Skeletal muscle cell (primary cell): Measurements from ENCODE around the gene RTL1.
A peak's percentile ranks its signal among the peaks of the same experiment; 100 is the strongest.

Source experiments
- DNase-seq: peaks from one replicate; pipeline ENCODE4 v3.0.0-alpha.2; 2010; ENCODE audit warnings: low read depth
- H3K4me3 ChIP-seq: 2 replicates; pipeline ENCODE4 v1.5.1; 2011; ENCODE audit warnings: low read depth, mild to moderate bottlenecking, control low read depth, low read length, moderate library complexity

The RTL1 gene

GRCh38 chr14:100882991-100883788 is 20.3 kb downstream of the RTL1 start:
- no peak overlapping the region for H3K4me3 ChIP-seq
- DNase-seq = no peak

- H3K4me3 ChIP-seq = no peak overlapping the region
- DNase-seq = no peak
Observed at GRCh38 chr14:100882026-100882967, 21.2 kb downstream of the RTL1 start.

- H3K4me3 ChIP-seq = no peak overlapping the region
- DNase-seq = no peak
Observed at GRCh38 chr14:100881211-100882025, 22.1 kb downstream of the RTL1 start.

- no peak for DNase-seq
Observed at GRCh38 chr14:100880271-100881101, 23.0 kb downstream of the RTL1 start.

GRCh38 chr14:100879782-100880181 is 23.7 kb downstream of the RTL1 start:
- DNase-seq = no peak

More at GRCh38 chr14:100880271-100881101, 23.0 kb downstream of the RTL1 start:
- no peak overlapping the region for H3K4me3 ChIP-seq

GRCh38 chr14:100879194-100879593 is 24.3 kb downstream of the RTL1 start:
- no peak overlapping the region for H3K4me3 ChIP-seq
- DNase-seq = no peak

More at GRCh38 chr14:100879782-100880181, 23.7 kb downstream of the RTL1 start:
- H3K4me3 ChIP-seq = no peak overlapping the region

DNA sequence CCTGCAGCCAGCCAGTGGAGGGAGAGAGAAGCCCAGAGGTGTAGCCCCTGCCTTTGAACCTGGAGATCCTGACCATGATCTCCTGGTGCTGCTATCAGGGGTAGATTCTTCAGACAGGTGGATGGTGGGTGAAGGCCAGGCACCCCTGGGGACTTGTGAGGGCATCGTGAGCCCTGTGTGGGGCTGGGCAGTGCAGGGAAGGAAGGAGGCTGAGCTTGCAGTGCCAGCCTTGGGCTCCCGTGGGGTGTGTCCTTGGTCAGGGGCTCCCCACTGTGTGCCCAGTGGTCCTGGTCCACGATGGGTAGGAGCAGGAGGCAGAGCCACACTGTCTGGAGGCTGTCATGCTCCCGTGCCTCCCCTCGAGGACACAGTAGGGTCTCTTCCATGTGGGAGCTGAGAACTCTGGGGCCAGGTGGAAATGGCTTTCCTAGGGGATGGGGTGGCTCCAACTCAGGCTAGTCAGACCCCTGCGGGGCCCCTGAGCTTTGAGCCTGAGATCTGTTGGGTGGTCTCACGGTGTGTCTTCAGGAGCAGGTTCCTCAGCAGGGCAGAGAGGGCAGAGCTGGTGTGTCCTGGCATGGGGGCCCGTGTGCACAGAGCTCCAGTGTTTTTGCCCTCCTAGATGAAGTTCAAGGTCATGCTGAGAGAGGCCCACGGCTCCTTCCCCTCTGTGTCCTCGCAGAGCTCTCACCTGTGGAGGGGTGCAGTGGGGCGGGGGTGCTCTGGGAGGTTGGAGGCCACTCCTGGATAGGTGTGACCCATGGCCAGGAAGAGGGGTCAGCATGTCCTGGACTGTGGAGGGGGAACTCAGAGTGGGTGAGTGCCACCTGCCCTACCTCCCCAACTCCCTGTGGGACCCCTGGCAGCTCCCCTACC is 25.0 kb downstream of the RTL1 start:
- no peak overlapping the region for H3K4me3 ChIP-seq
- DNase-seq = no peak

DNA sequence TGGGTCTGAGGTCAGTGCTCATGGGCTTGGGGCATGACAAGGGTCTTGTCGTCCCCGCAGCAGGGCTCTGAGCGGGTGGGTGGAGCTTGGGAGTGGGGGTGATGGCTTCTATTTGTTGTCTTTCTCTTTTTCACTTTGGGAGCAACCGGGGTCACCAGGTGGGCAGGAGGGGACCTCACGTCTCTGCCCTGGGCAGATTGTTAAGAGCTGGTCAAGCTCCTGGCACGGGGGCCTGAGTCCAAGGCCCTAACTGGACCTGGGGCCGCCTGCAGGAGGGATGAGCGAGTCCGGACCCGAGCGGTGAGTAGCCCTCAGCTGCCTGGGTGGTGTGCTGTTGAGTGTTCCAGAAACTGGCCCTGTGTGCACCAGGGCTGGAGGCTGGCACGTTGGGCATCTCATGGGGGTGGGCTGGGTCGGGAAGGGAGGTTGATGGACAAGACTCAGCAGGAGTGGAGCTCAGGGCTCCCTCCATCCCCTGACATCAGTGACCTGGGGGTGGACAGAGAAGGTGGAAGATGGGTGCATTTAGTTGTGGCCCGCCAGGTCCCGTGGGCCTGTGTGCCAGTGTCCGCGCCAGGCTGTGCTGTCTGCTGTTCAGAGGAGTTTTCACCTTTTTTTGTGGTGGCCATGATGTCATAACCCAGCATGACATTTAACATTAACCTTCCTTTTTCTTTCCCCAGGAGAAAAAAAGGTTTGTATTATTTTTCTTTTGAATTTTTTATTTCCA is 27.5 kb downstream of the RTL1 start:
- no peak for DNase-seq
- H3K4me3 ChIP-seq = no peak overlapping the region

- no peak overlapping the region for H3K4me3 ChIP-seq
- DNase-seq = no peak
Observed at GRCh38 chr14:100875126-100875525, 28.4 kb downstream of the RTL1 start.

- DNase-seq = no peak
Observed at GRCh38 chr14:100874411-100875091, 29.0 kb downstream of the RTL1 start.

DNA sequence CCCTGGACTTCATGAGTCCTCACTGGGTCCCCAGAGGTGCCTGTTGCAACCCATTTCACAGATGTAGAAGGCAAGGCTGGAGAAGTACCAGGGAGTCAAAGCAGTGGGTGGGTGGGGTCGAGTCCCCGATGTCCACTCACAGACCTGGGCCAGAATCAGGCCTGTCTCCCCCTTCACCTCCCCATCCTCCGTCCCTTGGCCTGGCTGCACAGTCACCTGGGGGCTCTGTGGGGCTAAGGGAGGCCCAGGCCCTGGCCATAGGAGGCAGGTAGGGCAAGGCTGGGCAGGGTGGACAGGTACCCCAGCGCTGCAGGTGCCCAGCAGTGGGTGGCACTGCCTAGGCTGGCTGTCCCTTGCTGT is 29.5 kb downstream of the RTL1 start:
- no peak for DNase-seq
- H3K4me3 ChIP-seq = no peak overlapping the region

More at GRCh38 chr14:100874411-100875091, 29.0 kb downstream of the RTL1 start:
- H3K4me3 ChIP-seq = no peak overlapping the region

DNA sequence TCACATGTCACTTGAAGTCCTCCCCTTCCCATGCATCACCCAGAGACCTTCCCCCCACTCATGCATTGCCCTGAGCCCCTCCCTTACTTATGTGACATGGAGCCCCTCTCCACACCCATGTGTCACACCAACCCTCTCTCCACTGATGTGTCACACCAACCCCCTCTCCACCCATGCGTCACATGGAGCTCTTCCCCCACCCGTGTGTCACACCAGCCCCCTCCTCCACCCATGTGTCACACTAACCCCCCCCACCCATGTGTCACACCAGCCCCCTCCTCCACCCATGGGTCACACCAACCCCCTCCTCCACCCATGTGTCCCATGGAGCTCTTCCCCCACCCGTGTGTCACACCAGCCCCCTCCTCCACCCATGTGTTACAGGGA is 30.4 kb downstream of the RTL1 start:
- DNase-seq = no peak
- H3K4me3 ChIP-seq = no peak overlapping the region

DNA sequence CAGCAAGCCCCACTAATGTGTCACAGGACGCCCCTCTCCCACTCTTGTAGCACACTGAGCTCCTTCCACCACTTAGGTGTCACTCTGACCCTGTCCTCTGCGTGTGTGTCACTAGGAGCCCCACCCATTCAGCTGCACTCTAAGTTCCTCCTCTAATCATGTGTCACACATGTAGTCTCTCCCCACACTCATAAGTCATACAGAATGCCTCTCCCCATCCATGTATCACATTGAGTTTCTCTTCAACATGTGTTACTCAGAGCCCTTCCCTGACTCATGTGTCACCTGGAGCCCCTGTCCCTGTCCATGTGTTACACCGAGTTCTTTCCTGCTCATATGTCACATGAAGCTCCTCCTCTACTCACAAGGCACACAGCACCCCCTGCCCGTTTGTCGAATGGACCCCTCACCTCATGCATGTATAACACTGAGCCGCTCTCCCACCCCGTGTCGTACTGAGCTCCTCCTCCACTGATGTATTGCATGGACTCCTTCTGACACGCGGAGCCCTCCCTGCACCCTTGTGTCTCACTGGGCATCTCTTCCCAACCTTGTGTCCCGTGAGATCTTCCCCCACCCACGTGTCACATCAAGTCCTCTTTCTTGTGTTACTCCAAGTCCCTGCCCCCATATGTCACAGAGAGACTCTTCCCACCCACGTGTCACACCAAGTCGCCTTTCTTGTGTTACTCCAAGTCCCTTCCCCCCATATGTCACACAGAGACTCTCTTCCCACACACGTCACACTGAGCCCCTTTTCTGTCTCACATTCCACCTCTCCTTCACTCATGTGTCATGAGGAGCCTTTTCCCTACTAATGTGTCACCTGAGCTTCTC is 31.0 kb downstream of the RTL1 start:
- H3K4me3 ChIP-seq = no peak overlapping the region
- no peak for DNase-seq

DNA sequence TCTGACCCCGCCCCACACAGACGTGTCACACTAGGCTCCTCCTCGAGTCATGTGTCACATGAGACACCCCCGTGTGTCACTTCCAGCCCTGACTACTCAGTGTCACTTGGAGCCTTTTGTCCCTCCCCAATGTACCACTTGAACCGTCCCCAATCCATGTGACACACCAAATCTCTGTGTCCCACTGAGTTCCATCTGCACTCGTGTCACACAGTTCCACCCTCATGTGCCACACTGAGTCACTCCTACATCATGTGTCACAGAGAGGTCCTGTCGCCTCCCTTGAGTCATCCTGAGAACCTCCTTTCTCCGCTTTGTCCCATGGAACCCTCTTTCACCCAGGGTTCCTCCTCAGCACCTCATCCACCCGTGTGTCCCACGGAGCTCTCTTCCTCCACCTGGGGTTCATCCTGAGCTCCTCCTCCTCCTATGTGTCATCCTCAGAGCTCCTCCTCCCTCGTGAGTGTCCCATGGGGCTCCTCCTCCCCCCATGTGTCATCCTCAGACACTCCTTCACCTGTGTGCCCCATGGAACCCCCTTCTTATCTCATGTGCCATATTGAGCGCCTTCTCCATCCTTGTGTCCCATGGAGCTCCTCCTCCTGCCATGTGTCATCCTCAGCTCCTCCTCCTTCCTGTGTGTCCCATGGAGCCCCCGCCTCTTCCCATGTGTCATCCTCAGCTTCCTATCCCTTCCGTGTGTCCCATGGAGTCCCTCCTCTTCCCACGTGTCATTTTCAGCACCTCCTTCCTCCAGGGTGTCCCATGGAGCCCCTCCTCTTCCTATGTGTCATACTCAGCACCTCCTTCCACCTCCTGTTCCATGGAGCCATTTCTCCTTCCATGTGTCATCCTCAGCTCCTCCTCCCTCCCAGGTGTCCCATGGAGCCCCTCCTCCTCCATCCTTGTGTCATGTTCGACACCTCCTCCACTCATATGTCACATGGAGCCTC is 32.0 kb downstream of the RTL1 start:
- no peak overlapping the region for H3K4me3 ChIP-seq
- peak; percentile 29 for DNase-seq
